Measurements from ENCODE around the gene IRF2BP2. TPM values are rescaled to one million over a fixed set of nuclear protein-coding genes. Genes with fewer than 3 reads are reported as not detected.

The IRF2BP2 gene
- polyA plus RNA-seq, 1 donor = 74.6 TPM

GRCh38 chr1:234613128-234613875 is 3.3 kb upstream of the IRF2BP2 start:
- DNase-seq (ENCODE audit: low read depth) = no peak

GRCh38 chr1:234612352-234613127 is 2.6 kb upstream of the IRF2BP2 start:
- DNase-seq (ENCODE audit: low read depth) = no peak

GRCh38 chr1:234611847-234612351 is 1.9 kb upstream of the IRF2BP2 start:
- DNase-seq (ENCODE audit: low read depth) = no peak

- DNase-seq (ENCODE audit: low read depth) = no peak
Measured at GRCh38 chr1:234611225-234611846, 1.4 kb upstream of the IRF2BP2 start.

GRCh38 chr1:234610666-234611224 is 767 bp upstream of the IRF2BP2 start:
- DNase-seq (ENCODE audit: low read depth) = no peak

- DNase-seq (ENCODE audit: low read depth) = no peak
Measured at GRCh38 chr1:234609691-234610042, 311 bp downstream of the IRF2BP2 start.

- DNase-seq (ENCODE audit: low read depth) = no peak
Measured at GRCh38 chr1:234608911-234609690, 877 bp downstream of the IRF2BP2 start.

GRCh38 chr1:234608025-234608910 is 1.7 kb downstream of the IRF2BP2 start:
- no peak for DNase-seq (ENCODE audit: low read depth)

- DNase-seq (ENCODE audit: low read depth) = no peak
Measured at GRCh38 chr1:234607109-234608024, 2.6 kb downstream of the IRF2BP2 start.

- no peak for DNase-seq (ENCODE audit: low read depth)
Measured at GRCh38 chr1:234606784-234607108, 3.2 kb downstream of the IRF2BP2 start.

GRCh38 chr1:234605983-234606783 is 3.8 kb downstream of the IRF2BP2 start:
- DNase-seq (ENCODE audit: low read depth) = no peak

- DNase-seq (ENCODE audit: low read depth) = no peak
Measured at GRCh38 chr1:234605399-234605982, 4.5 kb downstream of the IRF2BP2 start.

- no peak for DNase-seq (ENCODE audit: low read depth)
Measured at GRCh38 chr1:234604495-234605398, 5.2 kb downstream of the IRF2BP2 start.

GRCh38 chr1:234603221-234604204 is 6.5 kb downstream of the IRF2BP2 start:
- DNase-seq (ENCODE audit: low read depth) = no peak

- DNase-seq (ENCODE audit: low read depth) = no peak
Measured at GRCh38 chr1:234602334-234603220, 7.4 kb downstream of the IRF2BP2 start.
